Adrenal gland (tissue), 12 donors: Measurements from ENCODE around the gene GLIS1. TPM values are rescaled to one million over a fixed set of nuclear protein-coding genes. Genes with fewer than 3 reads are reported as not detected.

ENCODE experiments used
- DNase-seq, 7 donors: peaks; one replicate each; pipeline ENCODE4 v3.0.0-alpha.2; 2019 to 2020
- H3K27ac ChIP-seq, 5 donors: fragments of 200-600 bp; sonication (generic) in 4 of 5; 1 replicate in 3 of 5; 2 replicates in 2 of 5; pipeline versions ENCODE4 v1.5.1 to v1.8.0; 2016 to 2020; ENCODE audit warnings: mild to moderate bottlenecking in 1 of 5
- H3K27me3 ChIP-seq: fragments of 200-600 bp; 2 replicates; pipeline ENCODE4 v1.8.0; 2021
- H3K36me3 ChIP-seq, 2 donors: fragments of 200-600 bp; replicated peaks in 1 of 2; 1 replicate in 1 of 2; 2 replicates in 1 of 2; pipeline versions ENCODE4 v1.5.1 to v1.8.0; 2018 to 2022
- H3K4me1 ChIP-seq, 2 donors: fragments of 200-600 bp; replicated peaks in 1 of 2; 1 replicate in 1 of 2; 2 replicates in 1 of 2; pipeline versions ENCODE4 v1.5.1 to v1.8.0; 2018 to 2021
- H3K4me3 ChIP-seq, 4 donors: fragments of 200-600 bp; sonication (generic) in 3 of 4; one replicate each; pipeline ENCODE4 v1.5.1; 2016 to 2018
- H3K9me3 ChIP-seq, 3 donors: fragments of 200-600 bp; sonication (generic) in 1 of 3; replicated peaks in 1 of 3; 1 replicate in 2 of 3; 2 replicates in 1 of 3; pipeline versions ENCODE4 v1.5.1 to v1.8.0; 2016 to 2021
- POLR2A ChIP-seq, 2 donors: fragments of 450-650 bp; IDR thresholded peaks; one replicate each; pipeline ENCODE4 v1.6.1; 2017; ENCODE audit warnings: antibody characterized with exemption in 2 of 2, mild to moderate bottlenecking in 2 of 2, moderate library complexity in 1 of 2
- WGBS, 4 donors: extraction: QIAGEN DNeasy Blood & Tissue Kit in 2 of 4; methylation state at CpG; one replicate each; pipeline versions ENCODE4 v1.1.5 to v1.1.7; 2013 to 2017; 5-methylcytosine and 5-hydroxymethylcytosine counted together
- intact Hi-C, 2 donors: fragments of 100-400 bp; cut with DNase I; formaldehyde crosslinking; loops; one replicate each; pipeline versions ENCODE4 v1.14.1 to v1.15.0; 2022 to 2023
- polyA plus RNA-seq, 3 donors: library from polyadenylated mRNA; stranded (reverse); fragments of 200-250 nt in 2 of 3; fragments of 350-450 nt in 1 of 3; fragmentation: Illumina TruSeq in 1 of 3; extraction: RNeasy Lipid Tissue Mini Kit (QIAGEN cat#74804) in 1 of 3; gene quantifications; one replicate each; pipeline ENCODE4 v1.2.3, GENCODE V29; 2013 to 2014
- total RNA-seq, 9 donors: library from RNA; depleted of rRNA in 4 of 9; stranded (reverse); fragments of >200 nt in 4 of 9; fragments of 120-200 nt in 1 of 9; fragmentation: NEBNext Ultra II Directional in 1 of 9; extraction: Animal tissue kit (Norgen Biotek cat#: 25700) in 1 of 9; gene quantifications; one replicate each; pipeline versions ENCODE4 v1.1.0 to v1.2.4, GENCODE V29; 2013 to 2023
- TF ChIP-seq, protein P1 (sequence below), 6 experiments: fragments of 450-650 bp in 4 of 6; fragments of 200-600 bp in 2 of 6; sonication (generic) in 1 of 6; IDR thresholded peaks; 1 replicate in 5 of 6; 2 replicates in 1 of 6; pipeline versions ENCODE4 v1.5.1 to v1.8.0; 2016 to 2021; ENCODE audit warnings: antibody characterized with exemption in 6 of 6, mild to moderate bottlenecking in 2 of 6, moderate library complexity in 1 of 6
- donor health status: healthy with polysubstance abuse.
- donor health status: Bipolar disorder and iron deficiency.
- donor health status: DM: yes; HTN: yes; CAD: no.
- donor health status: DM: no; HTN: no; CAD: no.
- donor health status: DM: no; HTN: no; CAD: no.
- donor health status: DM: yes; HTN: yes; CAD: no.

The GLIS1 gene
- total and polyA plus RNA-seq, 12 donors = 0.08 to 0.37 (median 0.14) TPM; not detected in 6

DNA sequence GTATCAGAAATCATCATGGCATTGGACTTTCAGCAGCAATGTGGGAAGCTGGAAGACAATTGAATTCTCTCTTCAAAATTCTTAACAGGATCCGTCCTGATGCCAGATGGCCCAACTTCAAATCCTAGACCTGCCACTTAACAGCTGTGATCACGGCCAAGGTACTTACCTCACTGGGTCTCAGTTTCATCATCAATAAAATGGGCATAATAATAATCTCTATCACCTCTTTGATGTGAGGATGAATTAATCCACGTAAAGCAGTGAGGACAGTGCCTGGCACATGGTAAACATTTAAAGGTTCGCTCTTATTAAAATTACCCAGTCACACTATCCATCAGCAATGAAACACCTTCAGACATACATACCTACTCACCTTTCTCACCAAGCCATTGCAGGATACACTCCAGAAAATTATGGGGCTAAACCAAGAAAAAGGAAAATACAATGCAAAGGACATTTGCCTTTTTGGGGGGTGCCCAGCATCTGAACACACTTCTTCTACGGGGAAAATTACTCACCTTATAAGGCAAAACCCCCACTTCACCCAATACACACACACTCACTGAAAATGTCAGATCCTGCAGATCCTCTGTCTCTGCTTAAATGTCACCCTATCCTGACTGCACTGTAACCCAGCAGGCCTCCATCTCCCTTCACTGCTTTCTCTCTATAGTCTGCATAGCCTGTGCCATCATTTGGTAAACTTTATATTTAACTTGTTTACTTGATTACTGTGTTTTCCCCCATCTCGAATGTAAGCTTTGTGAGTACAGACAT lies 21.7 kb downstream of the GLIS1 start:
- intact Hi-C loops = no loop called here
- Histone ChIP-seq H3K4me3 (no peak overlapping the region), H3K36me3 (no peaks in the 10 kb centered on the region), H3K27me3 (no peaks in the 10 kb centered on the region), H3K27ac (no peak overlapping the region), H3K4me1 (no peaks in the 10 kb centered on the region), H3K9me3 (no peaks in the 10 kb centered on the region)
- 75 to 83% (median 76%) methylated on average over 6 of the region's 6 CpGs for WGBS, 4 donors
- no peak for TF ChIP-seq POLR2A (IDR thresholded peaks at IDR 0.05)
- TF ChIP-seq, protein P1, sequence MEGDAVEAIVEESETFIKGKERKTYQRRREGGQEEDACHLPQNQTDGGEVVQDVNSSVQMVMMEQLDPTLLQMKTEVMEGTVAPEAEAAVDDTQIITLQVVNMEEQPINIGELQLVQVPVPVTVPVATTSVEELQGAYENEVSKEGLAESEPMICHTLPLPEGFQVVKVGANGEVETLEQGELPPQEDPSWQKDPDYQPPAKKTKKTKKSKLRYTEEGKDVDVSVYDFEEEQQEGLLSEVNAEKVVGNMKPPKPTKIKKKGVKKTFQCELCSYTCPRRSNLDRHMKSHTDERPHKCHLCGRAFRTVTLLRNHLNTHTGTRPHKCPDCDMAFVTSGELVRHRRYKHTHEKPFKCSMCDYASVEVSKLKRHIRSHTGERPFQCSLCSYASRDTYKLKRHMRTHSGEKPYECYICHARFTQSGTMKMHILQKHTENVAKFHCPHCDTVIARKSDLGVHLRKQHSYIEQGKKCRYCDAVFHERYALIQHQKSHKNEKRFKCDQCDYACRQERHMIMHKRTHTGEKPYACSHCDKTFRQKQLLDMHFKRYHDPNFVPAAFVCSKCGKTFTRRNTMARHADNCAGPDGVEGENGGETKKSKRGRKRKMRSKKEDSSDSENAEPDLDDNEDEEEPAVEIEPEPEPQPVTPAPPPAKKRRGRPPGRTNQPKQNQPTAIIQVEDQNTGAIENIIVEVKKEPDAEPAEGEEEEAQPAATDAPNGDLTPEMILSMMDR (IDR thresholded peaks at IDR 0.05) = no peak
- DNase-seq = no peak

DNA sequence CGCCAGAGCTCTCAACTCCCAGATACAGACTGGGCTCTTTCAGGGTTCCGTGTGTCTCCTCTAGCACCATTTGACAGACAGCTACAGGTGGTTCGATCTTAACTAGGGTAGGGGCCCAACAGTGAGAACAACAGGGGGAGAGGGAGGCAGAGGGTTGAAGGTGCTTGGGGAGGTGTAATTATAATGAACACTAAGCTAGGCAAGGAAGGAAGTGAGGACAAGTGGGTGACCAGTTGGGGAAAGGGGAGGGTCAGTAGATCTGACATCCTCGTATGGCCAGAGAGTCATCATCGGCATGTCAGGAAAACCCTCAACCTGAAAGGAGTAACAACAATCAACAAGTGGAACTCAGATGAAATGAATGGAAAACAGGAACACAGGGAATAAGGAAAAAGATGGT lies 22.8 kb downstream of the GLIS1 start:
- no peak overlapping the region for H3K27ac ChIP-seq
- no peak for TF ChIP-seq POLR2A (IDR thresholded peaks at IDR 0.05)
- TF ChIP-seq, protein P1 (IDR thresholded peaks at IDR 0.05) = no peak
- WGBS, 4 donors = 79 to 82% (median 81%) methylated on average over 5 of the region's 5 CpGs

DNA sequence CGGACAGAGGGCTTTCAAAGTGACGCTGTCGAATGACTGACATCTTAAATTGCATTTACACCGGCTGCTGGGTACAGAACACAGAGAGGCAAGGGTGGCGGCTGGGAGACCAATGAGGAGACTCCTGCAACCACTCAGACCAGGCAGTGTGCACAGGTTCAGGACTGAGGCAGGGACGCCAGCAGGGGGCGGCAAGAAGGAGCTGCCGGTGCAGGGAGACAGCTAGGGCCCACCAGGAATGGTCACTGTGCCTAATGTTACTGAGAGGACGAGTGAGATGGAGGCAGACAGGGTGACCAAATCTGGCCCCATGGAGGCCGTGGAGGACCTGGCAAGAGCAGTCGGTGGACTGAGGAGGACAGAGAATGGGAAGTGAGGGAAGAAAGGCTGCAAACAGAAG lies 23.5 kb downstream of the GLIS1 start:
- Histone ChIP-seq H3K36me3 (no peaks in the 10 kb centered on the region), H3K4me1 (no peaks in the 10 kb centered on the region), H3K27me3 (no peaks in the 10 kb centered on the region), H3K27ac (no peak overlapping the region), H3K4me3 (no peak overlapping the region), H3K9me3 (no peaks in the 10 kb centered on the region)
- intact Hi-C loops = no loop called here
- DNase-seq = peak in 2 of 7 donors; percentile 15 to 24
- WGBS, 4 donors = 59 to 82% (median 60%) methylated on average over 3 to 11 of the region's 11 CpGs
- TF ChIP-seq, protein P1 (IDR thresholded peaks at IDR 0.05) = peak in 1 of 6 experiments; percentile 19
- TF ChIP-seq POLR2A (IDR thresholded peaks at IDR 0.05) = no peak

More for the DNA sequence above, 22.8 kb downstream of the GLIS1 start:
- no peak for DNase-seq
- no peaks in the 10 kb centered on the region for H3K9me3 ChIP-seq
- no peaks in the 10 kb centered on the region for H3K4me1 ChIP-seq
- intact Hi-C loops = no loop called here
- no peak overlapping the region for H3K4me3 ChIP-seq
- H3K36me3 ChIP-seq = no peaks in the 10 kb centered on the region
- H3K27me3 ChIP-seq = no peaks in the 10 kb centered on the region

DNA sequence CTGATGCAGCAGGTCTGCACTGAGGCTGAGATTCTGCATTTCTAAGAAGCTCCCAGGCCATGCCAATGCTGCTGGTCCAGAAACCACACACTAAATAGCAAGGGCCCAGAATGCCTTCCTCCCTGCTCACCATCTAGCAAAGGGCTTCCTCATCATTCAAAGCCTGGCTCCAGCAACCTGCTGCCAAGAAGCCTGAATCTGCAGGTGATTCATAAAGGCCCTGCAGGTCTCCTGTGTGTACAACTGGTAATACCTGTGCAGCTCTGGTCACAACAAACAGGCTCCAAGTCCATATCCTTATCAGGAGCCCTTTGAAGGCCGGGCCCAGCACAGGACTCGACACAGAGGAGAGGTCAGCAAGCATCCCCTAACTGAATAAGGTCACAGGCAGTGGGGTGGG lies 26.7 kb downstream of the GLIS1 start:
- Histone ChIP-seq H3K9me3 (no peaks in the 10 kb centered on the region), H3K4me1 (no peaks in the 10 kb centered on the region), H3K27ac (no peak overlapping the region), H3K36me3 (no peaks in the 10 kb centered on the region), H3K4me3 (no peak overlapping the region), H3K27me3 (no peaks in the 10 kb centered on the region)
- WGBS, 4 donors = 62 to 100% (median 81%) methylated on average over 1 to 2 of the region's 2 CpGs; no CpG with 5 or more reads in 1 of the 4 donors
- no peak for DNase-seq
- TF ChIP-seq, protein P1 (IDR thresholded peaks at IDR 0.05) = no peak
- no peak for TF ChIP-seq POLR2A (IDR thresholded peaks at IDR 0.05)
- intact Hi-C loops = no loop called here
